Smooth muscle cell (in vitro differentiated cells): ENCODE results near the gene COL5A1. TPM values are rescaled to one million over a fixed set of nuclear protein-coding genes. Genes with fewer than 3 reads are reported as not detected.
A peak's percentile ranks its signal among the peaks of the same experiment; 100 is the strongest.

ENCODE experiments used
- DNase-seq: peaks from one replicate; lab custom pipeline; 2025; ENCODE audit not compliant: unreplicated experiment; lab: John Stamatoyannopoulos, UW
- H2AFZ ChIP-seq: fragments of 200-600 bp; sonication (generic); 2 replicates; pipeline ENCODE4 v1.6.0; 2016; ENCODE audit warnings: antibody characterized with exemption, low read depth, mild to moderate bottlenecking
- H3F3A ChIP-seq: fragments of 200-600 bp; sonication (generic); 2 replicates; pipeline ENCODE4 v1.6.0; 2017; ENCODE audit warnings: antibody characterized with exemption, low read depth
- H3K27ac ChIP-seq: fragments of 200-600 bp; sonication (generic); 2 replicates; pipeline ENCODE4 v1.5.1; 2016; ENCODE audit warnings: low read depth, mild to moderate bottlenecking
- H3K27me3 ChIP-seq: fragments of 200-600 bp; sonication (generic); 2 replicates; pipeline ENCODE4 v1.6.1; 2016; ENCODE audit warnings: low read depth, mild to moderate bottlenecking
- H3K36me3 ChIP-seq: fragments of 200-600 bp; sonication (generic); 2 replicates; pipeline ENCODE4 v1.5.1; 2016; ENCODE audit warnings: low read depth
- H3K4me1 ChIP-seq: fragments of 200-600 bp; sonication (generic); 2 replicates; pipeline ENCODE4 v1.5.1; 2016; ENCODE audit warnings: low read depth
- H3K4me2 ChIP-seq: fragments of 200-600 bp; sonication (generic); 2 replicates; pipeline ENCODE4 v1.6.0; 2016; ENCODE audit warnings: mild to moderate bottlenecking
- H3K4me3 ChIP-seq: fragments of 200-600 bp; sonication (generic); 2 replicates; pipeline ENCODE4 v1.5.1; 2016; ENCODE audit warnings: mild to moderate bottlenecking
- H3K79me2 ChIP-seq: fragments of 200-600 bp; sonication (generic); 2 replicates; pipeline ENCODE4 v1.6.0; 2016; ENCODE audit warnings: low read depth, mild to moderate bottlenecking
- H3K9ac ChIP-seq: fragments of 200-600 bp; sonication (generic); 2 replicates; pipeline ENCODE4 v1.6.0; 2016; ENCODE audit warnings: low read depth
- H3K9me3 ChIP-seq: fragments of 200-600 bp; sonication (generic); replicated peaks from 2 replicates; pipeline ENCODE4 v1.5.1; 2016; ENCODE audit warnings: low read depth
- H4K20me1 ChIP-seq: fragments of 200-600 bp; sonication (generic); 2 replicates; pipeline ENCODE4 v1.6.0; 2016; ENCODE audit warnings: low read depth
- WGBS: methylation state at CpG from one replicate; pipeline ENCODE4 v1.1.7; 2016; ENCODE audit warnings: low lambda C conversion rate; 5-methylcytosine and 5-hydroxymethylcytosine counted together
- polyA plus RNA-seq: library from polyadenylated mRNA; unstranded; fragments of >200 nt; fragmentation: Nextera tagmentation; extraction: Ambion mirVana; gene quantifications from 2 replicates; pipeline ENCODE4 v1.2.1, GENCODE V29; 2016
- total RNA-seq: library from RNA; depleted of rRNA; stranded (reverse); fragments of >200 nt; gene quantifications from 2 replicates; pipeline ENCODE4 v1.2.3, GENCODE V29; 2014
- TF ChIP-seq, protein P1 (sequence below): fragments of 200-600 bp; sonication (generic); IDR thresholded peaks from 2 replicates; pipeline ENCODE4 v1.5.1; 2017; ENCODE audit warnings: borderline replicate concordance, mild to moderate bottlenecking, antibody characterized with exemption; ENCODE audit not compliant: insufficient read depth, poor library complexity, severe bottlenecking

The COL5A1 gene
- total and polyA plus RNA-seq, 2 experiments from 2014 or later = 1,084 to 1,443 TPM

DNA sequence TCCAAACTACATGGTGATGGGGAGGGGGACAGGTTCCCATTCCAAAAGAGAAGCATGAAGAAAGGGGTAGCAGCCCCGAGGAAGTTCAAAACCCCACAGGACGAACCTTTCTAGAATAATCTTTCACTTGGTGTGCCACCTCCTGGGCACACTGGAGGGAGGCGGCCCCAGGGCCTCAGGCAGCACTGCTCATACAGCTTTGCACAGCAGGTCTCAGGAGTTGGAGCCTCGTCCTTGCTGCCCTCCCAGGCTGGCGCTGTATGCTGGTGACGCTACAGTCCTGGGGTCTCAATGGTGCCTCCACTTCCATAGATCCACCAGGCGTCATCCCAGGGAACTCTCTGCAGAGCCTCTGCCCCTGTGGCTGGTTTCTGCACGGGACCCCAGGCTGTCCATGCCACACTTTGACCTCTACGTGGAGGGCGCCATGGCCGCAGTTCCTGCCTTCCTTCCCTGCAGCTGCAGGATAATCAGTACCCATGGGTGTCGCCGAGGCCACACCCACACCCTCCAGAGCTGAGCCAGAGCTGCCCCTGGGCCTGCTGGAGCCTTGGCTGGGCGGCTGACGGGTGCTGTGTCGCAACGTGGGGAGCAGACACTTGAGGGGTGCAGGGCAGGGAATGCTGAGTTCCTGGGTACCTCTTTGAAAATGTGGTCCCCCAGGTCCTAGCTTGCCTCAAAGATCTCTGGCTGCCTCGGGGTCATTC, 95.3 kb downstream of the COL5A1 start:
- peaks cover 10% of the 10 kb centered on the region for H3K36me3 ChIP-seq
- H3K4me1 ChIP-seq = no peaks in the 10 kb centered on the region
- H4K20me1 ChIP-seq = peaks cover 100% of the 10 kb centered on the region

DNA sequence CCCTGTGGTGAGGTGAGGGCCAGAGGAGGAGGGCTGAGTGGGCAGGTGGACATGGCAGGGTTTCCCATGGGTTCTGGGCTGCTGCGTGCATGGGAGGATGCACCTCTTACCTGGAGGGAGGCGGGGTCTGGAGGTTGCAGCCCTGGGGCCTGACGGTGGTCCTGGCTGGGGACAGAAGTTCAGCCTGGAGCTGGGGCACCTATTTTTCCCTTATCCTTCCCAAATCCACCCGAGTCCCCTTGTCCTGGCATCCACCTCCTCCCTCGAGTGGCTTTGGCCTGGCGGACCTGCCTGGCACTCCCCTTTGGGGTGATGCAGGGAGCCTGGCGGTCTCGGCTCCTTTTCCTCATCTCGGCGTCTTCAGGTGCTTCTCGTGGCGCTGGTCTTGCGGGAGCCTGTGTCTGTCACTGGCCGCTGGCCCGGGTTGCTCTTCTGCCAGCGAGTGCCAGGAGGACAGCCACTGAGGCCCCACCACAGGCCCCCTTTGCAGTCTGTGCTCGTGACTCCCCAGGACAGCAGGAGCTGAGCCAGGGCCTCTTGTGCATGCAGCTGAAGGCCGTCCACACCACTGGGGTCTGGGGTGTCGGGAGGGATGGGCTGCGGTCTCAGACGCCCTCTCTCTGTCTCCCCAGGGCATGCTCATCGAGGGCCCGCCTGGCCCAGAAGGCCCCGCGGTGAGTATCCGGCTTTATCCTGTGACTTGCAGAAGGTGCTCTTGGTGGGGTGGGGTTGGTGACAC, 96.4 kb downstream of the COL5A1 start:
- Histone ChIP-seq H2AFZ (no peak overlapping the region), H3K79me2 (peaks cover 66% of the 10 kb centered on the region), H3K36me3 (peaks cover 10% of the 10 kb centered on the region), H3K9ac (no peak overlapping the region), H3K9me3 (no peaks in the 10 kb centered on the region), H3K27ac (peak overlapping the region; percentile 75), H3K4me2 (no peak overlapping the region), H3K27me3 (no peaks in the 10 kb centered on the region), H3F3A (peaks cover 98% of the 10 kb centered on the region), H4K20me1 (peaks cover 100% of the 10 kb centered on the region), H3K4me1 (no peaks in the 10 kb centered on the region), H3K4me3 (no peak overlapping the region)
- 89% methylated on average over 22 of the region's 26 CpGs for WGBS
- TF ChIP-seq, protein P1, sequence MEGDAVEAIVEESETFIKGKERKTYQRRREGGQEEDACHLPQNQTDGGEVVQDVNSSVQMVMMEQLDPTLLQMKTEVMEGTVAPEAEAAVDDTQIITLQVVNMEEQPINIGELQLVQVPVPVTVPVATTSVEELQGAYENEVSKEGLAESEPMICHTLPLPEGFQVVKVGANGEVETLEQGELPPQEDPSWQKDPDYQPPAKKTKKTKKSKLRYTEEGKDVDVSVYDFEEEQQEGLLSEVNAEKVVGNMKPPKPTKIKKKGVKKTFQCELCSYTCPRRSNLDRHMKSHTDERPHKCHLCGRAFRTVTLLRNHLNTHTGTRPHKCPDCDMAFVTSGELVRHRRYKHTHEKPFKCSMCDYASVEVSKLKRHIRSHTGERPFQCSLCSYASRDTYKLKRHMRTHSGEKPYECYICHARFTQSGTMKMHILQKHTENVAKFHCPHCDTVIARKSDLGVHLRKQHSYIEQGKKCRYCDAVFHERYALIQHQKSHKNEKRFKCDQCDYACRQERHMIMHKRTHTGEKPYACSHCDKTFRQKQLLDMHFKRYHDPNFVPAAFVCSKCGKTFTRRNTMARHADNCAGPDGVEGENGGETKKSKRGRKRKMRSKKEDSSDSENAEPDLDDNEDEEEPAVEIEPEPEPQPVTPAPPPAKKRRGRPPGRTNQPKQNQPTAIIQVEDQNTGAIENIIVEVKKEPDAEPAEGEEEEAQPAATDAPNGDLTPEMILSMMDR = no peak
- no peak for DNase-seq

More for the DNA sequence above, 95.3 kb downstream of the COL5A1 start:
- WGBS = 94% methylated on average over 18 of the region's 18 CpGs
- DNase-seq = no peak
- no peaks in the 10 kb centered on the region for H3K9me3 ChIP-seq
- no peak overlapping the region for H3K9ac ChIP-seq
- H3K27me3 ChIP-seq = no peaks in the 10 kb centered on the region
- H3K4me3 ChIP-seq = no peak overlapping the region
- H3K4me2 ChIP-seq = no peak overlapping the region
- peak overlapping the region; percentile 75 for H3K27ac ChIP-seq
- TF ChIP-seq, protein P1 = no peak
- H2AFZ ChIP-seq = no peak overlapping the region
- H3K79me2 ChIP-seq = peaks cover 76% of the 10 kb centered on the region
- H3F3A ChIP-seq = peaks cover 98% of the 10 kb centered on the region

DNA sequence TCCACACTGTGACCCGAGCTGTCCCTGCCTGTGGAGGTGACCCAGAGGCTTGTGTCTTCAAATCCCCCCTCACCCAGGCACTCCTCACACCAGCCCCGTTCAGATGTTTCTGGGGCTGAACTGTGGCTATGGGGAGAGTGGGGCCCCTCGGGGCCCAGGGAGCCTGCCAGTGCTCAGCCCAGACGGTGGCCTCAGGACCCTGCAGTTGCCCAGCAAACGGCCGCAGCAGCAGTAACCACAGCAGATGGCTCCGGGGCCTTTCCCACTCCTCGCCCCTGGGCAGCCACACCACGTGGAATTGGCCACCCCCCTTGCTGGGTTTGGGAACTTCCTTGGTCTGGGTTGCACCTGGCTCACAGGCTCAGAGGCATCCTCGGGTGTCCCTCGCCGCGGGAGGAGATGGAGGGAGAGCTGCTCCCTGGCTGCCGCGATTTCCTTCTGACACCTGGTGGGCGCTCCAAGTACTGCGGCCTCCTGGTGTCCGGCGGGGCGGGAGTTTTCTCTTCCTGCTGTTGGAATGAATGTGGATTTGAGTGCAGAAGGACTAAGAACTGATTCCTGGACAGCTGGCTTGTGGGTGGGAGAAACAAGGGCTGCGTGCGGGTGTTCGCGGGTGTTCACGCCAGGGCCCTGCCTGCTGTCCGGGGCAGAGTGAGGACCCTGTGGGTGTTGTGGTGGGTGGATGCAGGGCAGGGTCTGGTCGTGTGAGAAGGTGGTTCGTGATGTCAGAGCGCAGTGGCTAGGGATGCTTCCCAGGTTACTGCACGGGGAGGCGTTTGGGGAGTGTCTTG, 97.5 kb downstream of the COL5A1 start:
- H3K9me3 ChIP-seq = no peaks in the 10 kb centered on the region
- TF ChIP-seq, protein P1 = peak; percentile 79
- peaks cover 10% of the 10 kb centered on the region for H3K36me3 ChIP-seq
- no peak overlapping the region for H3K4me2 ChIP-seq
- no peak for DNase-seq
- WGBS = 72% methylated on average over 31 of the region's 31 CpGs
- H3K9ac ChIP-seq = no peak overlapping the region
- peaks cover 55% of the 10 kb centered on the region for H3K79me2 ChIP-seq
- H2AFZ ChIP-seq = no peak overlapping the region
- peak overlapping the region; percentile 75 for H3K27ac ChIP-seq
- H3K4me1 ChIP-seq = no peaks in the 10 kb centered on the region
- peaks cover 97% of the 10 kb centered on the region for H3F3A ChIP-seq
- no peaks in the 10 kb centered on the region for H3K27me3 ChIP-seq
- H3K4me3 ChIP-seq = no peak overlapping the region
- peaks cover 100% of the 10 kb centered on the region for H4K20me1 ChIP-seq
